ENCODE measurements around the gene MTHFSD. TPM values are rescaled to one million over a fixed set of nuclear protein-coding genes. Genes with fewer than 3 reads are reported as not detected.
A peak's percentile ranks its signal among the peaks of the same experiment; 100 is the strongest.

Gene MTHFSD
- total RNA-seq, 2 donors from 2014 or later, result 23.7 to 43.8 TPM

DNA sequence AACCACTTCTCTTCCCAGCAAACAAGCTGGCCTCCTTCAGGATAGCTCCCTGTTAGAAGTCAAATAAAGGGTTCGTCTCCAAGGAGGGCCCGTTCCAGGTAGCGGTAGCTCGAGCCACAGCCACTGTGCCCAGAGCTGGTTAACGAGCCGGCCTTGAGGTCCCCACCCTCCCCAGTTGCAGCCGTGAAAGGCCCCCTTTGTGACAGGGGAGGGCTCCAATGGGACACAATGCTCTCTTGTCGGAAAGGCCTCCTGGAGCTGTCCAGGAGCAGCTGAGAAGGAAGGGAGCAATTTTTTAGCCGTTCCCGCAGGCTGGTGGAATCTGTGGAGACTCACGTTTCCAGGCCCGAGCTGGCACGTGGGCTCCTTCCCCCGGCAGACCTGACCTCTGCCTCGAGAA, 74.6 kb downstream of the MTHFSD start:
- H3K27me3 ChIP-seq (replicated peaks; ENCODE audit: insufficient read depth), result peaks cover 2% of the 10 kb centered on the region
- no peak overlapping the region for H3K4me3 ChIP-seq
- TF ChIP-seq POLR2AphosphoS5 (IDR thresholded peaks at IDR 0.05), result no peak
- no peak for TF ChIP-seq POLR2A (IDR thresholded peaks at IDR 0.05)
- TF ChIP-seq, protein P1, sequence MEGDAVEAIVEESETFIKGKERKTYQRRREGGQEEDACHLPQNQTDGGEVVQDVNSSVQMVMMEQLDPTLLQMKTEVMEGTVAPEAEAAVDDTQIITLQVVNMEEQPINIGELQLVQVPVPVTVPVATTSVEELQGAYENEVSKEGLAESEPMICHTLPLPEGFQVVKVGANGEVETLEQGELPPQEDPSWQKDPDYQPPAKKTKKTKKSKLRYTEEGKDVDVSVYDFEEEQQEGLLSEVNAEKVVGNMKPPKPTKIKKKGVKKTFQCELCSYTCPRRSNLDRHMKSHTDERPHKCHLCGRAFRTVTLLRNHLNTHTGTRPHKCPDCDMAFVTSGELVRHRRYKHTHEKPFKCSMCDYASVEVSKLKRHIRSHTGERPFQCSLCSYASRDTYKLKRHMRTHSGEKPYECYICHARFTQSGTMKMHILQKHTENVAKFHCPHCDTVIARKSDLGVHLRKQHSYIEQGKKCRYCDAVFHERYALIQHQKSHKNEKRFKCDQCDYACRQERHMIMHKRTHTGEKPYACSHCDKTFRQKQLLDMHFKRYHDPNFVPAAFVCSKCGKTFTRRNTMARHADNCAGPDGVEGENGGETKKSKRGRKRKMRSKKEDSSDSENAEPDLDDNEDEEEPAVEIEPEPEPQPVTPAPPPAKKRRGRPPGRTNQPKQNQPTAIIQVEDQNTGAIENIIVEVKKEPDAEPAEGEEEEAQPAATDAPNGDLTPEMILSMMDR (IDR thresholded peaks at IDR 0.05), result no peak
- intact Hi-C loops (cut with DNase I), result no loop called here
- 17% methylated on average over 15 of the region's 15 CpGs for WGBS
- no peaks in the 10 kb centered on the region for H3K36me3 ChIP-seq
- H3K27ac ChIP-seq, result peak overlapping the region in 1 of 2 donors; percentile 53
- H3K4me1 ChIP-seq (replicated peaks), result no peaks in the 10 kb centered on the region
- no peak for DNase-seq (ENCODE audit: low spot score)
- no peaks in the 10 kb centered on the region for H3K9me3 ChIP-seq

Other genes starting within 250 kb of the MTHFSD start
- gene FOXF1, start 44.7 kb downstream of the MTHFSD start, total RNA-seq, result 1 to 10 TPM; 5.3 to 6.9 TPM
- gene FOXC2, start 11.6 kb upstream of the MTHFSD start, total RNA-seq, result 1 to 10 TPM in 1 of 2 donors, under 1 TPM in 1; 0.41 to 6.5 TPM
- gene FOXL1, start 23.3 kb upstream of the MTHFSD start, total RNA-seq, result 1 to 10 TPM in 1 of 2 donors, under 1 TPM in 1; 0.87 to 8.6 TPM